Stomach (tissue), 9 donors: ENCODE data around the gene ALB. TPM values are rescaled to one million over a fixed set of nuclear protein-coding genes. Genes with fewer than 3 reads are reported as not detected.

Experiments used
- DNase-seq, 2 donors: peaks; one replicate each; pipeline versions ENCODE4 v3.0.0 to v3.0.0-alpha.2; 2013 to 2019
- H3K27ac ChIP-seq, 5 donors: fragments of 200-600 bp in 4 of 5; sonication (generic) in 4 of 5; one replicate each; pipeline ENCODE4 v1.5.1; 2013 to 2019; ENCODE audit warnings: mild to moderate bottlenecking in 1 of 5, moderate library complexity in 1 of 5
- H3K27me3 ChIP-seq, 3 donors: fragments of 200-600 bp; sonication (generic); one replicate each; pipeline ENCODE4 v1.5.1; 2017 to 2019; ENCODE audit warnings: mixed run types in 1 of 3
- H3K36me3 ChIP-seq, 4 donors: fragments of 200-600 bp; sonication (generic); 1 replicate in 3 of 4; 2 replicates in 1 of 4; pipeline ENCODE4 v1.5.1; 2016 to 2019
- H3K4me1 ChIP-seq, 4 donors: fragments of 200-600 bp; sonication (generic); one replicate each; pipeline ENCODE4 v1.5.1; 2016 to 2019
- H3K4me3 ChIP-seq, 4 donors: fragments of 200-600 bp; sonication (generic) in 3 of 4; one replicate each; pipeline ENCODE4 v1.5.1; 2016 to 2019; ENCODE audit warnings: mild to moderate bottlenecking in 1 of 4
- H3K9me3 ChIP-seq, 4 donors: fragments of 200-600 bp; sonication (generic); one replicate each; pipeline ENCODE4 v1.5.1; 2016 to 2019
- CTCF ChIP-seq, 7 experiments: fragments of 450-650 bp in 4 of 7; fragments of 200-600 bp in 3 of 7; sonication (generic) in 3 of 7; IDR thresholded peaks; one replicate each; pipeline ENCODE4 v1.5.1; 2016 to 2019; ENCODE audit warnings: antibody characterized with exemption in 7 of 7, control low read depth in 2 of 7, mild to moderate bottlenecking in 1 of 7
- EP300 ChIP-seq: sonication (generic); formaldehyde crosslinking; IDR thresholded peaks from one replicate; pipeline ENCODE4 v1.6.1; 2017; ENCODE audit warnings: antibody characterized with exemption
- POLR2A ChIP-seq, 4 donors: fragments of 450-650 bp; IDR thresholded peaks; one replicate each; pipeline ENCODE4 v1.6.1; 2016; ENCODE audit warnings: antibody characterized with exemption in 4 of 4, control low read depth in 2 of 4, mild to moderate bottlenecking in 1 of 4, moderate library complexity in 1 of 4
- POLR2AphosphoS5 ChIP-seq, 3 donors: sonication (generic); formaldehyde crosslinking; IDR thresholded peaks; one replicate each; pipeline ENCODE4 v1.6.1; 2016; ENCODE audit warnings: antibody characterized with exemption in 3 of 3
- WGBS, 5 donors: extraction: QIAGEN DNeasy Blood & Tissue Kit in 3 of 5; methylation state at CpG; one replicate each; pipeline versions ENCODE4 v1.1.5 to v1.1.7; 2013 to 2018; 5-methylcytosine and 5-hydroxymethylcytosine counted together
- intact Hi-C: fragments of 100-400 bp; cut with DNase I; formaldehyde crosslinking; loops from one replicate; pipeline ENCODE4 v1.15.1; 2023; ENCODE audit warnings: low total_unique reads
- polyA plus RNA-seq, 3 donors: library from polyadenylated mRNA; stranded (reverse); fragments of 200-250 nt; gene quantifications; one replicate each; pipeline ENCODE4 v1.2.3, GENCODE V29; 2013
- total RNA-seq, 5 donors: library from RNA; depleted of rRNA; stranded (reverse); fragments of >200 nt; gene quantifications; one replicate each; pipeline versions ENCODE4 v1.1.0 to v1.2.3, GENCODE V29; 2014 to 2016
- donor health status: healthy with polysubstance abuse.
- donor health status: Bipolar disorder and iron deficiency.
- donor health status: healthy.

Gene ALB
- total and polyA plus RNA-seq, 8 donors, result 0.48 to 101 (median 3.0) TPM; not detected in 4

GRCh38 chr4:73460913-73461522 lies 56.9 kb downstream of the ALB start:
- DNase-seq, result no peak
- TF ChIP-seq EP300, result no peak
- no peak overlapping the region for H3K4me3 ChIP-seq
- H3K27me3 ChIP-seq, result no peaks in the 10 kb centered on the region
- H3K36me3 ChIP-seq, result no peaks in the 10 kb centered on the region
- no peaks in the 10 kb centered on the region for H3K4me1 ChIP-seq
- no peaks in the 10 kb centered on the region for H3K9me3 ChIP-seq
- intact Hi-C loops, result no loop called here
- WGBS, 5 donors, result 81 to 86% (median 83%) methylated on average over 4 of the region's 4 CpGs
- no peak overlapping the region for H3K27ac ChIP-seq

- intact Hi-C loops, result no loop called here
Measured at GRCh38 chr4:73468170-73468569, 64.1 kb downstream of the ALB start.

GRCh38 chr4:73470728-73471127 lies 66.6 kb downstream of the ALB start:
- intact Hi-C loops, result no loop called here
- Histone ChIP-seq H3K4me3 (no peak overlapping the region), H3K27me3 (no peaks in the 10 kb centered on the region), H3K36me3 (no peaks in the 10 kb centered on the region), H3K9me3 (peaks cover 0 to 22% (median 13%) of the 10 kb centered on the region in 4 donors), H3K4me1 (no peaks in the 10 kb centered on the region), H3K27ac (no peak overlapping the region)
- TF ChIP-seq EP300 (no peak), POLR2A (IDR thresholded peaks at IDR 0.05) (no peak), POLR2AphosphoS5 (IDR thresholded peaks at IDR 0.05) (no peak), CTCF (IDR thresholded peaks at IDR 0.05) (no peak)
- WGBS, 5 donors, result 83 to 93% (median 87%) methylated on average over 1 of the region's 1 CpG
- DNase-seq, result no peak

More at GRCh38 chr4:73468170-73468569, 64.1 kb downstream of the ALB start:
- Histone ChIP-seq H3K4me3 (no peak overlapping the region), H3K27ac (no peak overlapping the region), H3K9me3 (peaks cover 0 to 11% (median 4%) of the 10 kb centered on the region in 4 donors), H3K27me3 (no peaks in the 10 kb centered on the region), H3K4me1 (no peaks in the 10 kb centered on the region), H3K36me3 (no peaks in the 10 kb centered on the region)
- 94 to 97% (median 96%) methylated on average over 3 of the region's 3 CpGs for WGBS, 5 donors
- DNase-seq, result no peak
- no peak for TF ChIP-seq POLR2AphosphoS5 (IDR thresholded peaks at IDR 0.05)
- no peak for TF ChIP-seq CTCF (IDR thresholded peaks at IDR 0.05)
- TF ChIP-seq EP300, result no peak
- TF ChIP-seq POLR2A (IDR thresholded peaks at IDR 0.05), result no peak

Other genes starting within 250 kb of the ALB start
- 100 to 1,000 TPM in 1 of 5 donors, 10 to 100 TPM in 4; 47.3 to 128 (median 69.9) TPM for gene ANKRD17, start 145.5 kb upstream of the ALB start, total RNA-seq
- 10 to 100 TPM in 1 of 3 donors, 1 to 10 TPM in 2; 6.9 to 31.8 (median 9.3) TPM for gene ANKRD17, start 145.5 kb upstream of the ALB start, polyA plus RNA-seq
- gene AFP, start 31.9 kb downstream of the ALB start, total RNA-seq, result 1 to 10 TPM in 1 of 5 donors, not detected in 4; 2.6 TPM
- gene AFP, start 31.9 kb downstream of the ALB start, polyA plus RNA-seq, result not detected
- gene AFM, start 77.5 kb downstream of the ALB start, total RNA-seq, result 1 to 10 TPM in 1 of 5 donors, not detected in 4; 1.8 TPM
- under 1 TPM in 2 of 3 donors, not detected in 1; 0.05 to 0.81 TPM for gene AFM, start 77.5 kb downstream of the ALB start, polyA plus RNA-seq
- 10 to 100 TPM in 3 of 5 donors, 1 to 10 TPM in 2; 5.5 to 51.8 (median 13.4) TPM for gene RASSF6, start 216.1 kb downstream of the ALB start, total RNA-seq
- 10 to 100 TPM in 2 of 3 donors, 1 to 10 TPM in 1; 5.0 to 35.9 (median 13.7) TPM for gene RASSF6, start 216.1 kb downstream of the ALB start, polyA plus RNA-seq